Loucy (cell line): Measurements from ENCODE around the gene IL18BP.

Experiments
- H2AFZ ChIP-seq: fragments of 200-600 bp; sonication (generic); 2 replicates; pipeline ENCODE4 v1.6.0; 2016; ENCODE audit warnings: antibody characterized with exemption, mild to moderate bottlenecking, low read length, moderate library complexity
- H3F3A ChIP-seq: fragments of 200-600 bp; 2 replicates; pipeline ENCODE4 v1.6.0; 2016; ENCODE audit warnings: antibody characterized with exemption, low read depth, mild to moderate bottlenecking
- H3K27me3 ChIP-seq: fragments of 200-600 bp; sonication (generic); 2 replicates; pipeline ENCODE4 v1.6.1; 2014; ENCODE audit warnings: low read length, mild to moderate bottlenecking; ENCODE audit not compliant: insufficient read depth, poor library complexity, severe bottlenecking
- H3K36me3 ChIP-seq: fragments of 200-600 bp; sonication (generic); 2 replicates; pipeline ENCODE4 v1.6.1; 2016; ENCODE audit warnings: low read length; ENCODE audit not compliant: insufficient read depth
- H3K4me1 ChIP-seq: fragments of 200-600 bp; sonication (generic); 2 replicates; pipeline ENCODE4 v1.5.1; 2014; ENCODE audit warnings: low read length, mild to moderate bottlenecking; ENCODE audit not compliant: insufficient read depth, poor library complexity, severe bottlenecking
- H3K4me2 ChIP-seq: fragments of 200-600 bp; sonication (generic); 2 replicates; pipeline ENCODE4 v1.6.0; 2014; ENCODE audit warnings: antibody characterized with exemption, low read length, low read depth, mild to moderate bottlenecking; ENCODE audit not compliant: poor library complexity, severe bottlenecking
- H3K4me3 ChIP-seq: fragments of 200-600 bp; sonication (generic); 2 replicates; pipeline ENCODE4 v1.5.1; 2014; ENCODE audit warnings: low read length, mild to moderate bottlenecking, mixed read lengths; ENCODE audit not compliant: poor library complexity, severe bottlenecking
- H3K79me2 ChIP-seq: fragments of 200-600 bp; sonication (generic); 2 replicates; pipeline ENCODE4 v1.6.1; 2014; ENCODE audit warnings: low read length; ENCODE audit not compliant: insufficient read depth
- H3K9ac ChIP-seq: fragments of 200-600 bp; sonication (generic); 2 replicates; pipeline ENCODE4 v1.6.0; 2014; ENCODE audit warnings: mild to moderate bottlenecking, low read depth, low read length, moderate library complexity; ENCODE audit not compliant: poor library complexity, severe bottlenecking
- H3K9me2 ChIP-seq: fragments of 200-600 bp; sonication (generic); replicated peaks from 2 replicates; pipeline ENCODE4 v1.6.1; 2016; ENCODE audit warnings: low read depth, low read length, mixed read lengths
- H3K9me3 ChIP-seq: fragments of 200-600 bp; sonication (generic); 2 replicates; pipeline ENCODE4 v1.6.1; 2014; ENCODE audit warnings: mild to moderate bottlenecking, antibody characterized with exemption, low read length, low read depth; ENCODE audit not compliant: insufficient read depth
- H4K20me1 ChIP-seq: fragments of 200-600 bp; sonication (generic); 2 replicates; pipeline ENCODE4 v1.6.0; 2014; ENCODE audit warnings: antibody characterized with exemption, low read length, mild to moderate bottlenecking; ENCODE audit not compliant: insufficient read depth, poor library complexity, severe bottlenecking
- CTCF ChIP-seq: fragments of 200-600 bp; sonication (generic); conservative IDR thresholded peaks from 2 replicates; pipeline ENCODE4 v1.5.1; 2014; ENCODE audit warnings: mild to moderate bottlenecking, antibody characterized with exemption, low read length
- EZH2phosphoT487 ChIP-seq: fragments of 200-600 bp; IDR thresholded peaks from 2 replicates; pipeline ENCODE4 v1.6.1; 2018; ENCODE audit warnings: antibody characterized with exemption, mild to moderate bottlenecking, moderate library complexity, borderline replicate concordance

The IL18BP gene

GRCh38 chr11:71996517-71996916, 2.2 kb upstream of the IL18BP start:
- no peaks in the 10 kb centered on the region for H4K20me1 ChIP-seq
- H3F3A ChIP-seq = no peaks in the 10 kb centered on the region
- no peaks in the 10 kb centered on the region for H3K9me3 ChIP-seq
- H2AFZ ChIP-seq = no peak overlapping the region
- no peaks in the 10 kb centered on the region for H3K9me2 ChIP-seq
- no peaks in the 10 kb centered on the region for H3K27me3 ChIP-seq
- no peak overlapping the region for H3K4me3 ChIP-seq
- no peak overlapping the region for H3K4me2 ChIP-seq
- no peak overlapping the region for H3K9ac ChIP-seq
- TF ChIP-seq EZH2phosphoT487 (no peak), CTCF (no peak)
- no peaks in the 10 kb centered on the region for H3K79me2 ChIP-seq
- H3K4me1 ChIP-seq = peaks cover 7% of the 10 kb centered on the region
- peaks cover 11% of the 10 kb centered on the region; the same call in 1 of the 2 replicates for H3K36me3 ChIP-seq

- H3K9me2 ChIP-seq = no peaks in the 10 kb centered on the region
Observed at GRCh38 chr11:71996946-71997345, 1.8 kb upstream of the IL18BP start.

GRCh38 chr11:71997594-71997993, 1.1 kb upstream of the IL18BP start:
- Histone ChIP-seq H3K9me3 (no peaks in the 10 kb centered on the region), H2AFZ (no peak overlapping the region), H3K4me2 (no peak overlapping the region), H4K20me1 (no peaks in the 10 kb centered on the region), H3F3A (no peaks in the 10 kb centered on the region), H3K9ac (no peak overlapping the region), H3K36me3 (peaks cover 22% of the 10 kb centered on the region; the same call in 1 of the 2 replicates), H3K4me1 (peaks cover 7% of the 10 kb centered on the region), H3K27me3 (no peaks in the 10 kb centered on the region), H3K9me2 (no peaks in the 10 kb centered on the region), H3K79me2 (no peaks in the 10 kb centered on the region), H3K4me3 (no peak overlapping the region)
- TF ChIP-seq EZH2phosphoT487 (no peak), CTCF (no peak)

More at GRCh38 chr11:71996946-71997345, 1.8 kb upstream of the IL18BP start:
- no peaks in the 10 kb centered on the region for H3K27me3 ChIP-seq
- H3F3A ChIP-seq = no peaks in the 10 kb centered on the region
- H3K9me3 ChIP-seq = no peaks in the 10 kb centered on the region
- no peak for TF ChIP-seq EZH2phosphoT487
- TF ChIP-seq CTCF = no peak
- no peaks in the 10 kb centered on the region for H3K79me2 ChIP-seq
- no peak overlapping the region for H3K9ac ChIP-seq
- no peak overlapping the region for H3K4me2 ChIP-seq
- H2AFZ ChIP-seq = no peak overlapping the region
- H3K4me1 ChIP-seq = peaks cover 7% of the 10 kb centered on the region
- no peaks in the 10 kb centered on the region for H4K20me1 ChIP-seq
- peaks cover 15% of the 10 kb centered on the region; the same call in 1 of the 2 replicates for H3K36me3 ChIP-seq
- H3K4me3 ChIP-seq = no peak overlapping the region
